SK-N-MC (cell line): Measurements from ENCODE around the gene DDAH1.

ENCODE experiments used
- DNase-seq: peaks from one replicate; pipeline ENCODE4 v3.0.0-alpha.2; 2011; ENCODE audit warnings: low read depth, low spot score
- H3K27ac ChIP-seq: fragments of 200-600 bp; sonication (generic); 2 replicates; pipeline ENCODE4 v1.5.1; 2016; ENCODE audit warnings: mixed run types
- H3K36me3 ChIP-seq: fragments of 200-600 bp; sonication (generic); 2 replicates; pipeline ENCODE4 v1.6.1; 2017; ENCODE audit warnings: antibody characterized with exemption, low read length, mixed read lengths; ENCODE audit not compliant: insufficient read depth
- H3K4me3 ChIP-seq: fragments of 200-600 bp; sonication (generic); 2 replicates; pipeline ENCODE4 v1.5.1; 2016
- H3K9ac ChIP-seq: fragments of 200-600 bp; sonication (generic); 2 replicates; pipeline ENCODE4 v1.8.0; 2017; ENCODE audit warnings: mixed run types, mixed read lengths; ENCODE audit not compliant: insufficient read length
- H3K9me3 ChIP-seq: fragments of 200-600 bp; sonication (generic); 2 replicates; pipeline ENCODE4 v1.6.1; 2017; ENCODE audit warnings: low read depth, mild to moderate bottlenecking, antibody characterized with exemption, low read length, moderate library complexity, mixed read lengths
- EZH2 ChIP-seq: fragments of 200-600 bp; sonication (generic); IDR thresholded peaks from one replicate; pipeline ENCODE4 v1.6.1; 2017; ENCODE audit warnings: antibody characterized with exemption
- FOXP2 ChIP-seq: optimal IDR thresholded peaks from 2 replicates; pipeline ENCODE3; 2011; ENCODE audit warnings: mild to moderate bottlenecking, moderate library complexity; ENCODE audit not compliant: insufficient read depth; ENCODE audit errors: extremely low read length, control extremely low read depth
- POLR2AphosphoS5 ChIP-seq: IDR thresholded peaks from 2 replicates; pipeline ENCODE4 v1.6.1; 2012; ENCODE audit warnings: mild to moderate bottlenecking, low read depth, low read length, borderline replicate concordance

Gene DDAH1

GRCh38 chr1:85320371-85321131 is 144.4 kb downstream of the DDAH1 start:
- DNase-seq: no peak

GRCh38 chr1:85319931-85320330 is 145.0 kb downstream of the DDAH1 start:
- no peak for DNase-seq
- Histone ChIP-seq H3K9me3 (no peaks in the 10 kb centered on the region), H3K9ac (no peak overlapping the region), H3K36me3 (no peaks in the 10 kb centered on the region), H3K27ac (no peak overlapping the region), H3K4me3 (no peak overlapping the region)
- TF ChIP-seq POLR2AphosphoS5 (no peak), EZH2 (no peak), FOXP2 (no peak)

More at GRCh38 chr1:85320371-85321131, 144.4 kb downstream of the DDAH1 start:
- no peak overlapping the region for H3K9ac ChIP-seq
- TF ChIP-seq EZH2 (no peak), FOXP2 (no peak), POLR2AphosphoS5 (no peak)
- no peak overlapping the region for H3K4me3 ChIP-seq
- H3K36me3 ChIP-seq: no peaks in the 10 kb centered on the region
- H3K27ac ChIP-seq: no peak overlapping the region
- no peaks in the 10 kb centered on the region for H3K9me3 ChIP-seq

GRCh38 chr1:85319491-85319890 is 145.5 kb downstream of the DDAH1 start:
- Histone ChIP-seq H3K9me3 (no peaks in the 10 kb centered on the region), H3K27ac (no peak overlapping the region), H3K4me3 (no peak overlapping the region), H3K9ac (no peak overlapping the region), H3K36me3 (no peaks in the 10 kb centered on the region)
- no peak for DNase-seq
- TF ChIP-seq POLR2AphosphoS5 (no peak), FOXP2 (no peak), EZH2 (no peak)

GRCh38 chr1:85318217-85318616 is 146.7 kb downstream of the DDAH1 start:
- no peak for DNase-seq
- Histone ChIP-seq H3K9me3 (no peaks in the 10 kb centered on the region), H3K4me3 (no peak overlapping the region), H3K9ac (no peak overlapping the region), H3K36me3 (no peaks in the 10 kb centered on the region), H3K27ac (no peak overlapping the region)
- TF ChIP-seq EZH2 (no peak), POLR2AphosphoS5 (no peak), FOXP2 (no peak)

GRCh38 chr1:85317560-85317959 is 147.4 kb downstream of the DDAH1 start:
- TF ChIP-seq EZH2 (no peak), FOXP2 (no peak), POLR2AphosphoS5 (no peak)
- Histone ChIP-seq H3K9ac (no peak overlapping the region), H3K36me3 (no peaks in the 10 kb centered on the region), H3K4me3 (peak overlapping the region; percentile 22; the same call in 1 of the 2 replicates), H3K27ac (no peak overlapping the region), H3K9me3 (no peaks in the 10 kb centered on the region)
- DNase-seq: peak; percentile 53

- Histone ChIP-seq H3K9ac (no peak overlapping the region), H3K36me3 (no peaks in the 10 kb centered on the region), H3K27ac (no peak overlapping the region), H3K4me3 (no peak overlapping the region), H3K9me3 (no peaks in the 10 kb centered on the region)
- TF ChIP-seq FOXP2: no peak
- no peak for TF ChIP-seq POLR2AphosphoS5
- TF ChIP-seq EZH2: no peak
- peak; percentile 58 for DNase-seq
Measured at GRCh38 chr1:85316321-85316720, 148.6 kb downstream of the DDAH1 start.

- TF ChIP-seq POLR2AphosphoS5 (no peak), FOXP2 (no peak), EZH2 (no peak)
- no peaks in the 10 kb centered on the region for H3K36me3 ChIP-seq
- H3K27ac ChIP-seq: no peak overlapping the region
- DNase-seq: no peak
- H3K9ac ChIP-seq: no peak overlapping the region
- H3K9me3 ChIP-seq: no peaks in the 10 kb centered on the region
- H3K4me3 ChIP-seq: no peak overlapping the region
Measured at GRCh38 chr1:85315789-85316188, 149.2 kb downstream of the DDAH1 start.

GRCh38 chr1:85314726-85315125 is 150.2 kb downstream of the DDAH1 start:
- Histone ChIP-seq H3K36me3 (no peaks in the 10 kb centered on the region), H3K9ac (no peak overlapping the region), H3K27ac (no peak overlapping the region), H3K4me3 (no peak overlapping the region), H3K9me3 (no peaks in the 10 kb centered on the region)
- TF ChIP-seq POLR2AphosphoS5: no peak
- DNase-seq: no peak

GRCh38 chr1:85313888-85314696 is 150.9 kb downstream of the DDAH1 start:
- no peak overlapping the region for H3K27ac ChIP-seq
- no peaks in the 10 kb centered on the region for H3K36me3 ChIP-seq
- no peak for DNase-seq

More at GRCh38 chr1:85313888-85314696, 150.9 kb downstream of the DDAH1 start:
- H3K4me3 ChIP-seq: no peak overlapping the region
- H3K9ac ChIP-seq: no peak overlapping the region
- TF ChIP-seq POLR2AphosphoS5 (no peak), EZH2 (no peak), FOXP2 (no peak)
- no peaks in the 10 kb centered on the region for H3K9me3 ChIP-seq
